Panc1 (cell line): ENCODE measurements around the gene DDAH1. TPM values are rescaled to one million over a fixed set of nuclear protein-coding genes. Genes with fewer than 3 reads are reported as not detected.

Experiments
- ATAC-seq: fragments of 200-7000 bp; cut with Tn5 transposase; 2 replicates; pipeline ENCODE4 v1.9.1; 2020; ENCODE audit warnings: mild to moderate bottlenecking, moderate library complexity
- BruUV-seq: library from RNA; stranded (reverse); fragments of 400-500 nt; replicated peaks from 2 replicates; lab custom pipeline; 2021; lab: Mats Ljungman, UMichigan
- CTCF ChIA-PET: fragments of 300-600 bp; sonication (Branson Sonifier 250); formaldehyde crosslinking; loops from one replicate; lab custom pipeline; 2022; ENCODE audit warnings: antibody characterized with exemption; lab: Charles Lee
- POLR2A ChIA-PET: fragments of 300-600 bp; sonication (Branson Sonifier 250); formaldehyde crosslinking; loops from one replicate; lab custom pipeline; 2022; ENCODE audit warnings: antibody characterized with exemption; lab: Charles Lee
- DNase-seq: peaks from one replicate; pipeline ENCODE4 v3.0.0-alpha.2; 2010; ENCODE audit warnings: low read depth, low spot score
- H3K27ac ChIP-seq: 2 replicates; pipeline ENCODE4 v1.5.1; 2011; ENCODE audit warnings: mild to moderate bottlenecking, low read length, inconsistent platforms
- H3K27me3 ChIP-seq: fragments of 200-500 bp; sonication (Bioruptor generic); 2 replicates; pipeline ENCODE4 v1.6.0; 2014; ENCODE audit warnings: low read length, inconsistent platforms; ENCODE audit not compliant: control insufficient read depth, insufficient read depth
- H3K36me3 ChIP-seq: fragments of 200-500 bp; sonication (Bioruptor generic); 2 replicates; pipeline ENCODE4 v1.5.1; 2014; ENCODE audit warnings: inconsistent platforms, mild to moderate bottlenecking, low read length, moderate library complexity; ENCODE audit not compliant: control insufficient read depth, insufficient read depth
- H3K4me1 ChIP-seq: 2 replicates; pipeline ENCODE4 v1.5.1; 2011; ENCODE audit warnings: inconsistent platforms, mild to moderate bottlenecking, low read length, moderate library complexity; ENCODE audit not compliant: control insufficient read depth, insufficient read depth
- H3K4me3 ChIP-seq, 2 experiments: 2 replicates each; pipeline ENCODE4 v1.5.1; 2011 to 2012; ENCODE audit warnings: low read depth in 2 of 2, low read length in 2 of 2, mild to moderate bottlenecking in 2 of 2, inconsistent platforms in 1 of 2, moderate library complexity in 1 of 2
- H3K9me3 ChIP-seq: fragments of 200-500 bp; sonication (Bioruptor generic); 2 replicates; pipeline ENCODE4 v1.5.1; 2014; ENCODE audit warnings: low read depth, mild to moderate bottlenecking, inconsistent platforms, low read length, moderate library complexity; ENCODE audit not compliant: control insufficient read depth, insufficient read depth
- CTCF ChIP-seq: fragments of 450-650 bp; IDR thresholded peaks from 2 replicates; pipeline ENCODE4 v1.5.1; 2017; ENCODE audit warnings: mild to moderate bottlenecking
- POLR2AphosphoS5 ChIP-seq: IDR thresholded peaks from 2 replicates; pipeline ENCODE4 v1.6.1; 2012; ENCODE audit warnings: mild to moderate bottlenecking, low read depth, low read length, moderate library complexity
- SIN3A ChIP-seq: IDR thresholded peaks from 2 replicates; pipeline ENCODE4 v1.6.1; 2012; ENCODE audit warnings: low read depth, mild to moderate bottlenecking, low read length, moderate library complexity, borderline replicate concordance; ENCODE audit not compliant: insufficient read depth
- TCF7L2 ChIP-seq: IDR thresholded peaks from 2 replicates; pipeline ENCODE4 v1.6.1; 2011; ENCODE audit warnings: mild to moderate bottlenecking, low read depth, low read length, inconsistent platforms
- in situ Hi-C: cut with HindIII; loops from 2 replicates; pipeline ENCODE4 v1.10.0; 2016; ENCODE audit warnings: low sequenced_read_pairs, low pct_unique_long_range_greater_than_20kb
- intact Hi-C: fragments of 100-400 bp; cut with micrococcal nuclease; formaldehyde crosslinking; loops from one replicate; pipeline ENCODE4 v1.10.0; 2022; ENCODE audit not compliant: unreplicated experiment
- total RNA-seq: library from RNA; stranded (reverse); gene quantifications from one replicate; pipeline ENCODE4 v1.2.1, GENCODE V29; 2021; ENCODE audit not compliant: unreplicated experiment
- TF ChIP-seq, protein P1 (sequence below), 2 experiments: IDR thresholded peaks; 2 replicates each; pipeline ENCODE4 v1.6.1; 2011 to 2012; ENCODE audit warnings: low read depth in 2 of 2, control low read depth in 1 of 2, low read length in 1 of 2, mild to moderate bottlenecking in 1 of 2, moderate library complexity in 1 of 2; ENCODE audit not compliant: insufficient read depth in 1 of 2

DDAH1 gene
- total RNA-seq, 1 experiment from 2014 or later, result 85.4 TPM

DNA sequence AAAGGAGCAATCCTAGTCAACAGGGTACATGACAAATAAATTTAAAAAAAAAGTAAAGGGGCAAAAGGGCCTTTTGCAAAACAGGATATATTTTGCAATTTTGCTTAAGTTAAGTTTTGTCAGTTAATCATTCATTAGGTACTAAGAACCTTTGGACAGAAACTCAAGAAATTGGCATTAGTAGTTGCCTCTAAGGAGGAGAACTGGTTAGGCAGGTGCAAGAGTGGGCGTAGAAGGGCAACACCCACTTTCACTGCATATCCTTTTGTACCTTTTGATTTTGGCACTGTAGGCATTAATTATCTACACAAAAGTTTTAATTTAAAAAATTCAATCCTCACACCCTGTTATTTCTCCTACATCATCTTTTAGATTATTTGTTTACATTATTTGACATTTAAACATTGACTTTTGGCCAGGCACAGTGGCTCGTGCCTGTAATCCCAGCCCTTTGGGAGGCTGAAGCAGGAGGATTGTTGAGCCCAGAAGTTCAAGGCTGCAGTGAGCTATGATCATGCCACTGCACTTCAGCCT is 4.3 kb downstream of the DDAH1 start:
- no peak for ATAC-seq
- ChIA-PET CTCF (no interaction called here), POLR2A (interaction anchor here (0.5 kb wide), 1 partner anchor 135 kb away, joined by 5 read pairs; no protein-coding TSS in a partner anchor)
- TF ChIP-seq, protein P1, sequence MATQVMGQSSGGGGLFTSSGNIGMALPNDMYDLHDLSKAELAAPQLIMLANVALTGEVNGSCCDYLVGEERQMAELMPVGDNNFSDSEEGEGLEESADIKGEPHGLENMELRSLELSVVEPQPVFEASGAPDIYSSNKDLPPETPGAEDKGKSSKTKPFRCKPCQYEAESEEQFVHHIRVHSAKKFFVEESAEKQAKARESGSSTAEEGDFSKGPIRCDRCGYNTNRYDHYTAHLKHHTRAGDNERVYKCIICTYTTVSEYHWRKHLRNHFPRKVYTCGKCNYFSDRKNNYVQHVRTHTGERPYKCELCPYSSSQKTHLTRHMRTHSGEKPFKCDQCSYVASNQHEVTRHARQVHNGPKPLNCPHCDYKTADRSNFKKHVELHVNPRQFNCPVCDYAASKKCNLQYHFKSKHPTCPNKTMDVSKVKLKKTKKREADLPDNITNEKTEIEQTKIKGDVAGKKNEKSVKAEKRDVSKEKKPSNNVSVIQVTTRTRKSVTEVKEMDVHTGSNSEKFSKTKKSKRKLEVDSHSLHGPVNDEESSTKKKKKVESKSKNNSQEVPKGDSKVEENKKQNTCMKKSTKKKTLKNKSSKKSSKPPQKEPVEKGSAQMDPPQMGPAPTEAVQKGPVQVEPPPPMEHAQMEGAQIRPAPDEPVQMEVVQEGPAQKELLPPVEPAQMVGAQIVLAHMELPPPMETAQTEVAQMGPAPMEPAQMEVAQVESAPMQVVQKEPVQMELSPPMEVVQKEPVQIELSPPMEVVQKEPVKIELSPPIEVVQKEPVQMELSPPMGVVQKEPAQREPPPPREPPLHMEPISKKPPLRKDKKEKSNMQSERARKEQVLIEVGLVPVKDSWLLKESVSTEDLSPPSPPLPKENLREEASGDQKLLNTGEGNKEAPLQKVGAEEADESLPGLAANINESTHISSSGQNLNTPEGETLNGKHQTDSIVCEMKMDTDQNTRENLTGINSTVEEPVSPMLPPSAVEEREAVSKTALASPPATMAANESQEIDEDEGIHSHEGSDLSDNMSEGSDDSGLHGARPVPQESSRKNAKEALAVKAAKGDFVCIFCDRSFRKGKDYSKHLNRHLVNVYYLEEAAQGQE (IDR thresholded peaks at IDR 0.05; ENCODE audit: insufficient read depth in 1 of 2, low read depth in 2 of 2, low read length in 1 of 2), result no peak
- no peak for TF ChIP-seq TCF7L2
- TF ChIP-seq SIN3A, result no peak
- TF ChIP-seq CTCF, result no peak
- TF ChIP-seq POLR2AphosphoS5, result no peak
- intact Hi-C loops, result loop anchor here (5.0 kb wide), 2 partner anchors 118 to 153 kb away; no protein-coding TSS in a partner anchor
- in situ Hi-C loops, result no loop called here
- DNase-seq, result no peak
- Histone ChIP-seq H3K4me1 (peaks cover 50% of the 10 kb centered on the region), H3K36me3 (no peaks in the 10 kb centered on the region), H3K4me3 (no peak overlapping the region), H3K9me3 (no peaks in the 10 kb centered on the region), H3K27me3 (no peaks in the 10 kb centered on the region), H3K27ac (0 out of 2 replicates have a peak overlapping the region, but pooled peaks have one; percentile 32)
- BruUV-seq, result no TSS peak

DNA sequence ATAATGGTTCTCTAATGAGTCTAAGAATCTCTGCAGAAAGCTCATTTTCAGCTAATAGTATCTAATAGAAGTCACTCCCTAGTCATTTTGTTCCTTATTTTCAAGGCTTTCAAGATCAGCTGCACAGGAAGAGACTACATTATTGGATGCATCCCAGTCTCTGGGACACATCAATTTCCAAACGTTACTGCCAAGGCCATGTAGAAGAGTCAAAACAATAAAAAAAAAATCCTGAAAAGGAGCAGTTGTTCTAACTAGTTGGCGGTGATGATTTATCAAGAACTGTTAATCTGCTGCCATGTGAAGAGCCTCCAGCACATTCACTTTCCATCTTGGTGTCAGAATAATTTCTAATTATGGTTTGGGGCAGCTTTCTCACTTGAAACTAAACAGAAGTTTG is 5.7 kb downstream of the DDAH1 start:
- no peak for ATAC-seq
- Histone ChIP-seq H3K4me3 (no peak overlapping the region), H3K4me1 (peaks cover 53% of the 10 kb centered on the region), H3K36me3 (no peaks in the 10 kb centered on the region), H3K27ac (peak overlapping the region; percentile 32; the same call in 1 of the 2 replicates), H3K27me3 (no peaks in the 10 kb centered on the region), H3K9me3 (no peaks in the 10 kb centered on the region)
- no peak for DNase-seq
- intact Hi-C loops, result no loop called here
- no TSS peak for BruUV-seq
- in situ Hi-C loops, result no loop called here
- TF ChIP-seq, protein P1 (IDR thresholded peaks at IDR 0.05; ENCODE audit: insufficient read depth in 1 of 2, low read depth in 2 of 2, low read length in 1 of 2), result no peak
- TF ChIP-seq SIN3A, result no peak
- no peak for TF ChIP-seq POLR2AphosphoS5
- no peak for TF ChIP-seq TCF7L2
- TF ChIP-seq CTCF, result no peak
- POLR2A ChIA-PET, result no interaction called here
- CTCF ChIA-PET, result no interaction called here
